Kidney (tissue), 14 donors: ENCODE results near the gene IRS2. TPM values are rescaled to one million over a fixed set of nuclear protein-coding genes. Genes with fewer than 3 reads are reported as not detected.

Source experiments
- DNase-seq, 5 donors: peaks; one replicate each; pipeline ENCODE4 v3.0.0-alpha.2; 2013 to 2020
- FAIRE-seq: peaks from 2 replicates; lab custom pipeline; 2012; peaks lifted over from hg19 to GRCh38; lab: Jason Lieb, UNC
- H3K27ac ChIP-seq, 2 donors: one replicate each; pipeline ENCODE4 v1.7.0; 2013; ENCODE audit warnings: low read depth in 2 of 2, low read length in 2 of 2, inconsistent platforms in 1 of 2
- H3K27me3 ChIP-seq: one replicate; pipeline ENCODE4 v1.7.1; 2013; ENCODE audit warnings: low read length, inconsistent platforms; ENCODE audit not compliant: control insufficient read depth, insufficient read depth
- H3K36me3 ChIP-seq, 3 donors: one replicate each; pipeline versions ENCODE4 v1.7.0 to v1.7.1; 2013; ENCODE audit warnings: low read length in 3 of 3, control low read depth in 1 of 3, inconsistent platforms in 1 of 3; ENCODE audit not compliant: insufficient read depth in 3 of 3, control insufficient read depth in 2 of 3
- H3K4me1 ChIP-seq, 3 donors: one replicate each; pipeline versions ENCODE4 v1.7.0 to v1.7.1; 2013; ENCODE audit warnings: low read length in 3 of 3, inconsistent platforms in 1 of 3, low read depth in 1 of 3; ENCODE audit not compliant: control insufficient read depth in 2 of 3, insufficient read depth in 2 of 3
- H3K4me3 ChIP-seq, 3 donors: one replicate each; pipeline versions ENCODE4 v1.7.0 to v1.8.1; 2013; ENCODE audit warnings: low read length in 3 of 3, control low read depth in 1 of 3, inconsistent platforms in 1 of 3
- H3K9ac ChIP-seq, 3 donors: one replicate each; pipeline versions ENCODE4 v1.7.0 to v1.7.1; 2013; ENCODE audit warnings: low read length in 3 of 3, control low read depth in 1 of 3, inconsistent platforms in 1 of 3
- H3K9me3 ChIP-seq, 3 donors: one replicate each; pipeline versions ENCODE4 v1.7.0 to v1.7.1; 2013; ENCODE audit warnings: low read length in 3 of 3, control low read depth in 1 of 3, inconsistent platforms in 1 of 3; ENCODE audit not compliant: control insufficient read depth in 2 of 3, insufficient read depth in 1 of 3
- intact Hi-C: fragments of 100-400 bp; cut with DNase I; formaldehyde crosslinking; loops from one replicate; pipeline ENCODE4 v1.11.1; 2022
- polyA plus RNA-seq: library from polyadenylated mRNA; stranded (reverse); fragments of 350-450 nt; fragmentation: Illumina TruSeq; extraction: RNeasy Lipid Tissue Mini Kit (QIAGEN cat#74804); gene quantifications from one replicate; pipeline ENCODE4 v1.2.3, GENCODE V29; 2014; ENCODE audit warnings: low read depth, low replicate concordance; ENCODE audit not compliant: insufficient read depth
- total RNA-seq: library from RNA; stranded (reverse); fragmentation: NEBNext Ultra II Directional; extraction: Animal tissue kit (Norgen Biotek cat#: 25700); gene quantifications from one replicate; pipeline ENCODE4 v1.2.1, GENCODE V29; 2021
- TF ChIP-seq, protein P1 (sequence below): IDR thresholded peaks from 3 replicates; pipeline ENCODE4 v1.5.1; 2012; ENCODE audit warnings: mild to moderate bottlenecking, moderate library complexity, borderline replicate concordance; ENCODE audit not compliant: insufficient read depth; ENCODE audit errors: extremely low read depth
- donor health status: control.
- donor health status: control.
- donor health status: control.
- donor health status: control.
- donor health status: control.
- donor health status: DM: yes; HTN: yes; CAD: no.
- donor health status: Normal renal cell carcinoma (clear cell type).

IRS2 gene
- total and polyA plus RNA-seq, 2 donors from 2014 or later = 2.1 to 12.9 TPM

DNA sequence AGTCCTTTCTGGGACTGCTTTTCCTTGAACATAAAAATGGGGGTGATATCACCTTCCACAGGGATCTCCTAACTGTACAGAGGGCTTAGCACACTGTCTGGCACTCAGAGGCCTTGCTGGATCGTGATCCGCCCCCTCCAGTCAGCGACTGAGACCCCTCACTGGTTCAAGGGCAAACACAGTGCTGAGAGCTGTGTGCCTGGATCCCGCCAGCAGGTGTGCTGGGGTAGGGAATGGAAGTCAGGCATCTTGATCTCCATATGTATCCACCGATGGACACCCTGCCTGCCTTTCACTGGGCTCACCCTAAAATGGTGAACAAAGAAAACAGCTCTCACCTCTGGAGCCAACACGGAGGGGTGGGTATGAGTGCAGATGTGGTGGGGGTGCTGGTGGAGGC, 64.3 kb downstream of the IRS2 start:
- H3K9me3 ChIP-seq = no peaks in the 10 kb centered on the region
- TF ChIP-seq, protein P1, sequence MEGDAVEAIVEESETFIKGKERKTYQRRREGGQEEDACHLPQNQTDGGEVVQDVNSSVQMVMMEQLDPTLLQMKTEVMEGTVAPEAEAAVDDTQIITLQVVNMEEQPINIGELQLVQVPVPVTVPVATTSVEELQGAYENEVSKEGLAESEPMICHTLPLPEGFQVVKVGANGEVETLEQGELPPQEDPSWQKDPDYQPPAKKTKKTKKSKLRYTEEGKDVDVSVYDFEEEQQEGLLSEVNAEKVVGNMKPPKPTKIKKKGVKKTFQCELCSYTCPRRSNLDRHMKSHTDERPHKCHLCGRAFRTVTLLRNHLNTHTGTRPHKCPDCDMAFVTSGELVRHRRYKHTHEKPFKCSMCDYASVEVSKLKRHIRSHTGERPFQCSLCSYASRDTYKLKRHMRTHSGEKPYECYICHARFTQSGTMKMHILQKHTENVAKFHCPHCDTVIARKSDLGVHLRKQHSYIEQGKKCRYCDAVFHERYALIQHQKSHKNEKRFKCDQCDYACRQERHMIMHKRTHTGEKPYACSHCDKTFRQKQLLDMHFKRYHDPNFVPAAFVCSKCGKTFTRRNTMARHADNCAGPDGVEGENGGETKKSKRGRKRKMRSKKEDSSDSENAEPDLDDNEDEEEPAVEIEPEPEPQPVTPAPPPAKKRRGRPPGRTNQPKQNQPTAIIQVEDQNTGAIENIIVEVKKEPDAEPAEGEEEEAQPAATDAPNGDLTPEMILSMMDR = no peak
- H3K4me3 ChIP-seq = no peak overlapping the region
- H3K27me3 ChIP-seq = no peaks in the 10 kb centered on the region
- no peaks in the 10 kb centered on the region for H3K36me3 ChIP-seq
- intact Hi-C loops = no loop called here
- no peaks in the 10 kb centered on the region for H3K4me1 ChIP-seq
- DNase-seq (no peak), FAIRE-seq (no peak)
- H3K9ac ChIP-seq = no peak overlapping the region
- H3K27ac ChIP-seq = no peak overlapping the region

DNA sequence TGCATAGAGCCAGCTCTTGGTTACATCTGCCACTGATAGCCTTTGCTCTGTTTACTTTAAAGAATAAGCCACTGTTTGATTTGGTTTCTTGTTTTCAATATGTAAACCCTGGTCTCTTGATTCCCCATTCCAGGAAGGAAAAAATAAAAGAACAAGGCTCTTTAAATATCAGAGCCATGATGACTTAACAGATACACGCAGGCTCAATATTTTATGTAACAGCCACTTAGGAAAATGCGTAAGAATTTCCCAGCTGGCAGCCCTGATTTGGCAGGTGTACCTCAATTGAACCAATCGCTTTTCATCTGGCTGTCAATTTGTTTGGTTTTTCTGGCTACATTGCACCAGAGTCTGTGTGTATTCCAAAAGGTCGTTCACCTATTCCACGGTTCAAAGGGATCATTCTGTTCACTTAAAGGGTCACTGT, 65.6 kb downstream of the IRS2 start:
- Histone ChIP-seq H3K27ac (no peak overlapping the region), H3K36me3 (no peaks in the 10 kb centered on the region), H3K9me3 (no peaks in the 10 kb centered on the region), H3K4me1 (no peaks in the 10 kb centered on the region), H3K27me3 (no peaks in the 10 kb centered on the region), H3K9ac (no peak overlapping the region), H3K4me3 (no peak overlapping the region)
- intact Hi-C loops = no loop called here
- FAIRE-seq (no peak), DNase-seq (no peak)
- TF ChIP-seq, protein P1 = no peak

DNA sequence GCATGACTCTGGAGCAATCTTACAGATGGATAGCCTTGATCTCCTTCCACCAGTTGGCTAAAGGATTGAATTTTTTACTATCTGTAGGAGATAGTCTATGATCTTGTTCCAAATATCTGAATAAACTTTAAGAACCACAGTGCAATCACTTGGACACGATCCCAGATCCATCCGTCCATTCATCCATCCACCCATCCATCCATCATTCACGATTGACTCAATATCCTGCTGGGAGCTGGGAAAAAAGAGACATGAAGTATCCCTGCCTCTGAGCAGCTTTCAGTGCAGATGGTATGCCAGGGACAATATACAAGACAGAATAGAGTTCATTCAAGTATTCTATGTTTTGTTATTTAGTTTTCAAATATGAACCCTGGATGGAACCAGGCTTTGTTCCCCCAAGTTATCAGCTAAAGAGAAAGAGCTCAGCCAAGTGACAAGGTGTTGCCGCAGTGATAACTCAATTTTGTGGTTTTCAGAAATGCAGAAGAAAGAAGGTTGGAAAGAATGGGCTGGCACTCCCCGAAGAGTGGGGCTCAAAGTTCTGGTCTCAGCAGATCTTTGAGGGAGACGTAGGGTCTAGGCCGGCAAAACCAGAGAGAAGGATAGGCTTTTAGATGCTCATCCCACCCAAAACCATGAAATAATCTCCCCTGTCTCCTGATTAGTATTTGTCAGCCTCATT, 66.3 kb downstream of the IRS2 start:
- no peak for FAIRE-seq
- no peaks in the 10 kb centered on the region for H3K4me1 ChIP-seq

More for the DNA sequence above, 66.3 kb downstream of the IRS2 start:
- no peak for DNase-seq
- no peak overlapping the region for H3K27ac ChIP-seq
- no peak overlapping the region for H3K4me3 ChIP-seq
- H3K27me3 ChIP-seq = no peaks in the 10 kb centered on the region
- no peaks in the 10 kb centered on the region for H3K9me3 ChIP-seq
- TF ChIP-seq, protein P1 = no peak
- H3K9ac ChIP-seq = no peak overlapping the region
- no peaks in the 10 kb centered on the region for H3K36me3 ChIP-seq
- intact Hi-C loops = no loop called here
